Measurements from ENCODE around the gene ALKBH8.
"Not testable (repeated sequence)": the region's sequence is repeated elsewhere in the genome, so short reads cannot be mapped to it uniquely, and the experiment has no call there.

Gene ALKBH8

DNA sequence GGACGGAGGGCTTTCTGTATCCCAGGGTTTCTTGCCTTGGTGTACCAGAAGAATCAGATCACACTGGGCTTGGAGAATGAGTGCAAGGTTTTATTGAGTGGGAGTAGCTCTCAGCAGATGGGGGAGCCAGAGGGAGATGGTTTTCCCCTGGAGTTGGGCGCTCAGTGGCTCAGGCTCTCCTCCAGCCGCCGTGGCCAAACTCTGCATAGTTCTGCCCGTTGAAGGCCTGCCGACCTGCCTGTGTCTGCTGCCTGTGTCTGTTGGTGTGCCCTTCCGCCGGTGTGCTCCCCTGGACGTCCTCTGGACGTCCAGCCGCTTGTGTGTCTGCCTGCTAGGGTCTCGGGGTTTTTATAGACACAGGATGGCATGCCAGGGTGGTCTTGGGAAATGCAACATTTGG lies 4.5 kb upstream of the ALKBH8 start:
- no peaks in the 10 kb centered on the region for H3K36me3 ChIP-seq (ENCODE audit: control insufficient read depth, insufficient read depth, low read length)
- H3K4me3 ChIP-seq (ENCODE audit: low read depth, low read length), result no peak overlapping the region
- H3K4me1 ChIP-seq (ENCODE audit: control insufficient read depth, insufficient read depth, low read length), result peaks cover 3% of the 10 kb centered on the region

DNA sequence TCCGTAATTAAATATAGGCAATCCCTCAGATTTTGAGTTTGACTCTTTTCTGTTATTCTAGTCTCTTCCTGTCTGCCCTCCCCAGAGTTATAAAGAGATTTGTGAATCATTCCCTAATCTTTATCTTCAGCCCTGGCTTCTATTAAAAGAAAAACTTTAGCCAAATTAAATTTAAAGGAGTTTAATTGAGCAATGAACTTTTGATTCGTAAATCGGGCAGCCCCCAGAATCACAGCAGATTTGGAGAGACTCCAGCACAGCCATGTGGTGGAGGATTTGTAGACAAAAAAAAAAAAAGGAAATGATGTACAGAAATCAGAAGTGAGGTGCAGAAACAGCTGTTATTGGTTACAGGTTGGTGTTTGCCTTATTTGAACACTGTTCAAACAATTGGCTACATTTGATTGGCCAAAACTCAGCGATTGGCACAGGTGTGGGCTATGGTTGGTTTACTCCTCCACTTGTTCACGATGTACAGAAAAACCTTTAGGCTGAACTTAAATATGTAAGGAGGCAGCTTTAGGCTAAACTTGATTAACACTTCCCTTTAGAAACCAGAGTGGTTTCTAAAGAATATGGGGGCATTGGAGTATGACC lies 2.3 kb upstream of the ALKBH8 start:
- H3K9ac ChIP-seq (ENCODE audit: low read depth, low read length), result no peak overlapping the region
- H3K36me3 ChIP-seq (ENCODE audit: control insufficient read depth, insufficient read depth, low read length), result no peaks in the 10 kb centered on the region
- no peak overlapping the region for H3K4me3 ChIP-seq (ENCODE audit: low read depth, low read length)
- no peaks in the 10 kb centered on the region for H3K27me3 ChIP-seq (ENCODE audit: control insufficient read depth, insufficient read depth, low read length)
- H3K4me1 ChIP-seq (ENCODE audit: control insufficient read depth, insufficient read depth, low read length), result peaks cover 3% of the 10 kb centered on the region
- H3K9me3 ChIP-seq (ENCODE audit: control insufficient read depth, insufficient read depth, low read length), result no peaks in the 10 kb centered on the region

More for the DNA sequence above, 4.5 kb upstream of the ALKBH8 start:
- Histone ChIP-seq H3K27me3 (ENCODE audit: control insufficient read depth, insufficient read depth, low read length) (no peaks in the 10 kb centered on the region), H3K9ac (ENCODE audit: low read depth, low read length) (no peak overlapping the region), H3K9me3 (ENCODE audit: control insufficient read depth, insufficient read depth, low read length) (no peaks in the 10 kb centered on the region)

DNA sequence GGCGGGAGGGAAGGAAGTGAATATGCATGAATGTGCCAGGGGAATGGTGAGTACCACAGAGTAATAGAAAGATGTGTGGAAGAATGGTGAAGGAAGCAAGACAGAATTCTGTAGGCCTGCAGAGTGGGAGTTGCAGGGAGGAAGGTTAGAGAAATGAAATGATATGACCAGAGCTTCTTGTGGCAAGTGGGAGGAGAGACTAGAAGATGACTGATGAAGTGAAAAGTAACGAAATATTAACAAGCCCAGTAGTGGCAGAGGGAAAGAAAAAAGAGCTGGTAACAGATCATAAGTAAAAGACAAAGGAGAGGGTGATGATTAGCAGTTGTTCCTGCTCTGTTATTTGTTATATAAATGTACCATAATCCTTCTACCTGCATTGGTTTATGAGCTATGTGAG lies 1.0 kb upstream of the ALKBH8 start:
- Histone ChIP-seq H3K36me3 (ENCODE audit: control insufficient read depth, insufficient read depth, low read length) (no peaks in the 10 kb centered on the region), H3K27me3 (ENCODE audit: control insufficient read depth, insufficient read depth, low read length) (no peaks in the 10 kb centered on the region), H3K4me3 (ENCODE audit: low read depth, low read length) (no peak overlapping the region), H3K9me3 (ENCODE audit: control insufficient read depth, insufficient read depth, low read length) (no peaks in the 10 kb centered on the region), H3K9ac (ENCODE audit: low read depth, low read length) (no peak overlapping the region), H3K4me1 (ENCODE audit: control insufficient read depth, insufficient read depth, low read length) (peaks cover 3% of the 10 kb centered on the region)

DNA sequence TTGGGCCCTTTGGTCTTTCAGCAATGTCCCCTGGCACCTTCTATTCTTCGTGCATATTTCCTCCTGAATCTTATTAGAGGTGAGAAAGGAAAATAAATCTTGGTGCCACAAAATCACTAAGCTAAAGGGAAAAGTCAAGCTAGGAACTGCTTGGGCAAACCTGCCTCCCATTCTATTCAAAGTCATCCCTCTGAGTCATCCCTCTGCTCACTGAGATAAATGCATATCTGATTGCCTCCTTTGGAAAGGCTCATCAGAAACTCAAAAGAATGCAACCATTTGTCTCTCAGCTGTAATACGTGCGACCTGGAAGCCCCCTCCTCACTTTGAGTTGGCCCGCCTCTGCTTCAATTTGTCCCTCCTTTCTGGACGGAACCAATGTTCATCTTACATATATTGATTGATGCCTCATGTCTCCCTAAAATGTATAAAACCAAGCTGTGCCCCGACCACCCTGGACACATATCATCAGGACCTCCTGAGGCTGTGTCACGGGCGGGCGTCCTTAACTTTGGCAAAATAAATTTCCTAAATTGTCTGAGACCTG lies 493 bp upstream of the ALKBH8 start:
- Histone ChIP-seq H3K9ac (ENCODE audit: low read depth, low read length) (peak overlapping the region; percentile 87), H3K4me3 (ENCODE audit: low read depth, low read length) (peak overlapping the region; percentile 99)
- not testable (repeated sequence) for H3K36me3 ChIP-seq (ENCODE audit: control insufficient read depth, insufficient read depth, low read length); H3K4me1 ChIP-seq (ENCODE audit: control insufficient read depth, insufficient read depth, low read length); H3K27me3 ChIP-seq (ENCODE audit: control insufficient read depth, insufficient read depth, low read length); H3K9me3 ChIP-seq (ENCODE audit: control insufficient read depth, insufficient read depth, low read length)

DNA sequence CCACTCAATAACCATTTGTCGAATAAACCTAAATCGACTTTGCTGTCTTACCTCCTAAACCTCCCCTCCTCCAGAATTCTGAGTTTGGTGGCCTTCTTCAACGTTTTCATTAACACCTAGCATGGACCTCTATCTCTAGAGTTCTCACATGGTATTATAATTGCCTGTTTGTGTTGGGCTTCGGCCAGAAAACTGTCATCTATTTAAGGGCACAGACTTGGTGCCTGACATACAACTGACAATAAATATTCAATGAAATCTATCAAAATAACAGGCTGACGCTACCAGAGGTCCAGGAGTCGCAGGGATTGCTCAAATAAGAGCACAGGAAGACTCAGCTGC lies 687 bp downstream of the ALKBH8 start:
- Histone ChIP-seq H3K4me3 (ENCODE audit: low read depth, low read length) (peak overlapping the region; percentile 99), H3K36me3 (ENCODE audit: control insufficient read depth, insufficient read depth, low read length) (no peaks in the 10 kb centered on the region), H3K9ac (ENCODE audit: low read depth, low read length) (peak overlapping the region; percentile 87), H3K9me3 (ENCODE audit: control insufficient read depth, insufficient read depth, low read length) (no peaks in the 10 kb centered on the region), H3K27me3 (ENCODE audit: control insufficient read depth, insufficient read depth, low read length) (no peaks in the 10 kb centered on the region), H3K4me1 (ENCODE audit: control insufficient read depth, insufficient read depth, low read length) (no peaks in the 10 kb centered on the region)

DNA sequence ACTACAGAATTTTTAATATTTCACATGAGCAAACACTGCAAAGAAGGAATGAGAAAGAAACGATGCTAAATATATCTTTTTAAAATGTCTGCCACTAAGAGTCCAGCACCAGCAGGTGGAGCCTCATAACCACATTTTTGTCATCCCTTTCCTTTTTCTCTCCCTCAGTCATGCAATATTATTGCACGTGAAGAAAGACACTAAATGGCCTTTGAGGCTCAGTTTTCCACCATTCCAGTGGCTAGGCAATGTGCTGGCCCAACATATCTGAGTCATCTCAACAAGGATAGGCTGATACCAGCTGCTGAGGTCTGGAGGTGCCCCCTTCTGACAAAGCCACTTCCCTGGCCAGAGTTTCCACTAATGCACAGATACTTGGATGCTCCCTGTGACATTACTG lies 1.8 kb downstream of the ALKBH8 start:
- H3K36me3 ChIP-seq (ENCODE audit: control insufficient read depth, insufficient read depth, low read length), result no peaks in the 10 kb centered on the region
- H3K9me3 ChIP-seq (ENCODE audit: control insufficient read depth, insufficient read depth, low read length), result no peaks in the 10 kb centered on the region
- H3K4me1 ChIP-seq (ENCODE audit: control insufficient read depth, insufficient read depth, low read length), result no peaks in the 10 kb centered on the region
- H3K9ac ChIP-seq (ENCODE audit: low read depth, low read length), result no peak overlapping the region
- H3K27me3 ChIP-seq (ENCODE audit: control insufficient read depth, insufficient read depth, low read length), result no peaks in the 10 kb centered on the region
- no peak overlapping the region for H3K4me3 ChIP-seq (ENCODE audit: low read depth, low read length)

DNA sequence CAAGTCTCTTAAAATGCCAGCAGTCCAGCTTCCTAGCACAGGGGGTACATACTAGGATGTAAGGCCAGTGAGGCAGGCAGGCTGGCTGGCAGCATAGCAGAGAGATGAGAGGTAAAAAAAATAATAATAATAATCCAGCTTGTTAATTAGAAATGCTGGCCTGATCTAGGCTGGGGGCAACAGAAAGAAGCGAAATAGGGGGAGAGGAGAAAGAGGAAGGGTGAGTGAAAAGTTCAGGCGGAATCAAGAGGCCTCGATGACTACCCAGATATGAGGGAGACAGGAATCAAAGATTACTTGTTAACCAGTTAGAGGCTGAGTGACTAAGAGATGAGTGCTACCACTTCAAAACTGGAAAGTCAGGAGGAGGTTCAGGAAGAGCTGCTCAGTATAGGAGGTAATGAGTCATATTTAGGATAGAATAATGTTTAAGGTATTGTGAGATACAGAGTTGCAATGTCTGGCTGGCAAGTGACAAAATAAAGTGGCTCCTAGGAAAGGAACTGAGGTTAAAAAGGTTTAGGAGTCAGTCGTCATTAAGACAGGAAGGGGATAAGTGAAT lies 2.8 kb downstream of the ALKBH8 start:
- Histone ChIP-seq H3K4me3 (ENCODE audit: low read depth, low read length) (no peak overlapping the region), H3K9me3 (ENCODE audit: control insufficient read depth, insufficient read depth, low read length) (no peaks in the 10 kb centered on the region), H3K36me3 (ENCODE audit: control insufficient read depth, insufficient read depth, low read length) (no peaks in the 10 kb centered on the region), H3K4me1 (ENCODE audit: control insufficient read depth, insufficient read depth, low read length) (no peaks in the 10 kb centered on the region), H3K27me3 (ENCODE audit: control insufficient read depth, insufficient read depth, low read length) (no peaks in the 10 kb centered on the region), H3K9ac (ENCODE audit: low read depth, low read length) (peak overlapping the region; percentile 40)

DNA sequence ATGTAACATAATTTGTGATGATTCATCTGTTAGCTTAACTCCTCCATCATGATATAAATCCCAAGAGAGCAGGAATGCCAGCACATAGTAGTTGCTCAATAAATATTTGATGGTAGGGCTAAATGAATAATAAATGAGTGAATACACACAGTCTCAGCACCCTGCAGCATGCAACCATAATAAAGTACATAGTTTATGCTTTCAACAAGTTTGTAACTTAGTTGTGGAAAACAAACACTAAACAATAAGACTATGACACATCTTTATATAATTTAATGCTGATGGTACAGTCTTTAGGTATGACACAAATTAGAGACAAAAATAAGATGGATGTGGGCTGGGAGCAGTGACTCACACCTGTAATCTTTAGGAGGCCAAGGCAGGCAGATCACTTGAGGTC lies 3.8 kb downstream of the ALKBH8 start:
- no peaks in the 10 kb centered on the region for H3K27me3 ChIP-seq (ENCODE audit: control insufficient read depth, insufficient read depth, low read length)
- H3K4me3 ChIP-seq (ENCODE audit: low read depth, low read length), result no peak overlapping the region
- no peak overlapping the region for H3K9ac ChIP-seq (ENCODE audit: low read depth, low read length)
- H3K36me3 ChIP-seq (ENCODE audit: control insufficient read depth, insufficient read depth, low read length), result no peaks in the 10 kb centered on the region
- H3K4me1 ChIP-seq (ENCODE audit: control insufficient read depth, insufficient read depth, low read length), result no peaks in the 10 kb centered on the region
- H3K9me3 ChIP-seq (ENCODE audit: control insufficient read depth, insufficient read depth, low read length), result no peaks in the 10 kb centered on the region

DNA sequence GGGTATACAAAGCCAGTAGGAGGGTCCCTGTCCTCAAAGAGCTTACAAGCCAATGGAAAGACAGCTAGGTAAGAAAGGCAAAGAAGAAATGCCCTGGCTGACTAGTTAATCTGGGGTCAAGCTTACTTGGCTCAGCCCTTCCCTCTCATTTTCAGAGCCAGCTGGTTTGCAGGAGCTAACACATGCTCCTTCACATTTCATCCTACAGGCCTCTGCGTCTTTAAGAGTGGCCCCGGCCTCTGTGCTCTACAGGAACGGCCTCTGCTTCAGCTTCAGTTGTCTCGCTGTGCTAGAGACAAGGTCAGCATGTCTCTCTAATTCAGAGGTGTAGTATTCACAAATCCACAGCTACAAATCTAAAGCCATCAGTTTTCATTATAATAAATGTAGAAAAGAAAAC lies 15.2 kb downstream of the ALKBH8 start:
- Histone ChIP-seq H3K4me1 (ENCODE audit: control insufficient read depth, insufficient read depth, low read length) (no peaks in the 10 kb centered on the region), H3K9ac (ENCODE audit: low read depth, low read length) (no peak overlapping the region), H3K9me3 (ENCODE audit: control insufficient read depth, insufficient read depth, low read length) (no peaks in the 10 kb centered on the region), H3K27me3 (ENCODE audit: control insufficient read depth, insufficient read depth, low read length) (no peaks in the 10 kb centered on the region), H3K4me3 (ENCODE audit: low read depth, low read length) (no peak overlapping the region), H3K36me3 (ENCODE audit: control insufficient read depth, insufficient read depth, low read length) (no peaks in the 10 kb centered on the region)

DNA sequence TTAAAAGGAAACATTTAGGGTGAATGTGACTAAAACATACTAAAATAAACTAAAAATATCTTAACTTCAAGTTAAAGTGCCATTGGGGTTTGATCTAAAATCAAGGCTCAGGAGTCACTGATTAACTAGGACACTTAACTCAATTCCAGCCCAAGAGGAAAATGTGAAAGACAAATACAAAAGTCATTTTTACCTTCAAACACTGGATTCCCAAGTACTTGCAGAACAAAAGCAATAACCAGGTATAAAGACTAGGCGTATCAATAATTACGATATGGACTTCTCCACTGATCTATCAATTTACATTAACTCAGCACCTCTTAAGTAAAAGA lies 15.6 kb downstream of the ALKBH8 start:
- Histone ChIP-seq H3K9me3 (ENCODE audit: control insufficient read depth, insufficient read depth, low read length) (no peaks in the 10 kb centered on the region), H3K9ac (ENCODE audit: low read depth, low read length) (no peak overlapping the region), H3K36me3 (ENCODE audit: control insufficient read depth, insufficient read depth, low read length) (no peaks in the 10 kb centered on the region), H3K4me1 (ENCODE audit: control insufficient read depth, insufficient read depth, low read length) (no peaks in the 10 kb centered on the region), H3K27me3 (ENCODE audit: control insufficient read depth, insufficient read depth, low read length) (no peaks in the 10 kb centered on the region), H3K4me3 (ENCODE audit: low read depth, low read length) (no peak overlapping the region)

DNA sequence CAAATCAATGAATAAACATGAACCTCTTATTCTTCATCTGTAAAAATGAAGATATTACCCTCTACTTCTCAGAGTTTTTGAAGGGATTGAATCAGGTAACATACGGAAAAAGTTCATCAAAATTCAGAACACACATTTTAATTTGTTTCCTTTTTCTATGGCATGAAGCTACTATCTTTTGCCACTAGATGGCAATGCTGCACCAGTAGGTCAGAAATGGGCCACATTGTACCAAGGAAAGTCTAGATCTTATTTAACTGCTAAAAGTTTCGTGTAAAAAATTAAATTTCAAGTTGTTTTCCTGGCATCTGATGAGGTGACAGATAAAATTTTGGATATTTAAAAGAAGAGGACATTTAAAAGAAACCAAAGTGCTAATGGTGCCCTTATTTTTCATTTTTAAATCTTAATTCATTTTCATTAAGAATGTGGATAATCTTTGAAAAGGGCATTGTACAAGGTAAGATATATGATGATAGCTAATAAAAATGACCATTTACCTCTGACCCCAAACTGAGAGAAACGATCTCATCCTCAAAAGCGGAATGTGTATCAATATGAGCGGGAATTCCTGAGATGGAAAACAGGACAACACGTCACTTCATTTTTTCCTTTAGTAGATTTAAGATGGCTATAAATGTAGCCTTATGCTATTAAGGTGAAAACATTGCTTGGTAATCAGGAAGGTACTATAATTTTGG lies 16.1 kb downstream of the ALKBH8 start:
- H3K9me3 ChIP-seq (ENCODE audit: control insufficient read depth, insufficient read depth, low read length), result no peaks in the 10 kb centered on the region
- no peak overlapping the region for H3K4me3 ChIP-seq (ENCODE audit: low read depth, low read length)
- no peaks in the 10 kb centered on the region for H3K27me3 ChIP-seq (ENCODE audit: control insufficient read depth, insufficient read depth, low read length)
- H3K36me3 ChIP-seq (ENCODE audit: control insufficient read depth, insufficient read depth, low read length), result no peaks in the 10 kb centered on the region
- H3K4me1 ChIP-seq (ENCODE audit: control insufficient read depth, insufficient read depth, low read length), result no peaks in the 10 kb centered on the region
- H3K9ac ChIP-seq (ENCODE audit: low read depth, low read length), result no peak overlapping the region

DNA sequence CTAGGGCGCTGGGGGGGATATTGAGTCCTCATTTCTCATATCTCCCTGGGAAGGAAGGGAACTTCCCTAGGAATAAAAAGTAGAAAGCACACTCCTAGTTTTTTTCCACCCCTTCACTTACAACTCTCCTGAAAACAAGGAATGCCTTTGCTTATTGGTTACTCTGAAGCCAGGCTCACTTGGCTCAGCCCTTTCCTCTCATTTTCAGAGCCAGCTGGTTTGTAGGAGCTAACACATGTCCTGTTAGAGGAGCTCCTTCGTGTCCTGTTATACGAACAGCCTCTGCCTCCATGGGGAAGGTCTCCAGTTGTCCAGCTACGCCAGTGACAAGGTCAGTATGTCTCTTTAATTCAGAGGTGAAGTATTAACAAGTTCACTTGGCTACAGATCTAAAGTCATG lies 17.6 kb downstream of the ALKBH8 start:
- Histone ChIP-seq H3K9ac (ENCODE audit: low read depth, low read length) (no peak overlapping the region), H3K9me3 (ENCODE audit: control insufficient read depth, insufficient read depth, low read length) (no peaks in the 10 kb centered on the region), H3K4me3 (ENCODE audit: low read depth, low read length) (no peak overlapping the region), H3K36me3 (ENCODE audit: control insufficient read depth, insufficient read depth, low read length) (no peaks in the 10 kb centered on the region), H3K27me3 (ENCODE audit: control insufficient read depth, insufficient read depth, low read length) (no peaks in the 10 kb centered on the region), H3K4me1 (ENCODE audit: control insufficient read depth, insufficient read depth, low read length) (no peaks in the 10 kb centered on the region)
